Trophoblast cell (in vitro differentiated cells and primary cell): ENCODE data around the gene RBMS1.

Experiments used
- DNase-seq, 2 donors: peaks; one replicate each; pipeline ENCODE4 v3.0.0-alpha.2; 2016
- H2AFZ ChIP-seq: 2 replicates; pipeline ENCODE4 v1.6.1; 2013; ENCODE audit warnings: low read length, moderate library complexity, mild to moderate bottlenecking; ENCODE audit not compliant: insufficient read depth, poor library complexity
- H2AK5ac ChIP-seq: 2 replicates; pipeline ENCODE4 v1.6.1; 2013; ENCODE audit warnings: mild to moderate bottlenecking, low read length
- H2BK120ac ChIP-seq: 2 replicates; pipeline ENCODE4 v1.6.1; 2013; ENCODE audit warnings: low read length, mild to moderate bottlenecking, moderate library complexity; ENCODE audit not compliant: insufficient read depth, poor library complexity
- H2BK12ac ChIP-seq: 2 replicates; pipeline ENCODE4 v1.6.1; 2013; ENCODE audit warnings: mild to moderate bottlenecking, low read length, moderate library complexity
- H2BK5ac ChIP-seq: 2 replicates; pipeline ENCODE4 v1.6.1; 2013; ENCODE audit warnings: low read length, low read depth, moderate library complexity, mild to moderate bottlenecking; ENCODE audit not compliant: poor library complexity
- H3K14ac ChIP-seq: 2 replicates; pipeline ENCODE4 v1.6.1; 2013; ENCODE audit warnings: mild to moderate bottlenecking, low read length
- H3K18ac ChIP-seq: 2 replicates; pipeline ENCODE4 v1.6.1; 2013; ENCODE audit warnings: mild to moderate bottlenecking, low read length
- H3K23ac ChIP-seq: 2 replicates; pipeline ENCODE4 v1.6.1; 2013; ENCODE audit warnings: low read length
- H3K27ac ChIP-seq: 2 replicates; pipeline ENCODE4 v1.5.1; 2013; ENCODE audit warnings: low read depth, mild to moderate bottlenecking, inconsistent platforms, low read length, moderate library complexity
- H3K27me3 ChIP-seq: 2 replicates; pipeline ENCODE4 v1.6.1; 2013; ENCODE audit warnings: inconsistent platforms, mild to moderate bottlenecking, low read length, moderate library complexity; ENCODE audit not compliant: insufficient read depth
- H3K36me3 ChIP-seq, 2 experiments: 1 replicate in 1 of 2; 2 replicates in 1 of 2; pipeline ENCODE4 v1.6.1; 2013; ENCODE audit warnings: low read length in 2 of 2, mild to moderate bottlenecking in 2 of 2, moderate library complexity in 1 of 2; ENCODE audit not compliant: insufficient read depth in 2 of 2, control insufficient read depth in 1 of 2
- H3K4ac ChIP-seq: 2 replicates; pipeline ENCODE4 v1.6.1; 2013; ENCODE audit warnings: low read depth, mild to moderate bottlenecking, low read length, moderate library complexity
- H3K4me1 ChIP-seq, 2 experiments: 1 replicate in 1 of 2; 2 replicates in 1 of 2; pipeline ENCODE4 v1.6.1; 2013; ENCODE audit warnings: low read length in 2 of 2, mild to moderate bottlenecking in 2 of 2, moderate library complexity in 1 of 2; ENCODE audit not compliant: insufficient read depth in 2 of 2, control insufficient read depth in 1 of 2
- H3K4me2 ChIP-seq: 2 replicates; pipeline ENCODE4 v1.6.1; 2013; ENCODE audit warnings: inconsistent platforms, mild to moderate bottlenecking, low read length, moderate library complexity
- H3K4me3 ChIP-seq: 2 replicates; pipeline ENCODE4 v1.5.1; 2013; ENCODE audit warnings: mild to moderate bottlenecking, low read depth, low read length, inconsistent platforms
- H3K79me1 ChIP-seq: one replicate; pipeline ENCODE4 v1.6.1; 2013; ENCODE audit warnings: low read length
- H3K79me2 ChIP-seq: 2 replicates; pipeline ENCODE4 v1.6.1; 2013; ENCODE audit warnings: low read length, mild to moderate bottlenecking; ENCODE audit not compliant: control insufficient read depth, insufficient read depth, poor library complexity
- H3K9ac ChIP-seq: 2 replicates; pipeline ENCODE4 v1.6.1; 2013; ENCODE audit warnings: mild to moderate bottlenecking, low read length
- H3K9me3 ChIP-seq: 2 replicates; pipeline ENCODE4 v1.6.1; 2013; ENCODE audit warnings: low read depth, mild to moderate bottlenecking, control low read depth, inconsistent platforms, low read length; ENCODE audit not compliant: insufficient read depth
- H4K12ac ChIP-seq: 2 replicates; pipeline ENCODE4 v1.6.1; 2013; ENCODE audit warnings: low read depth, mild to moderate bottlenecking, low read length, moderate library complexity
- H4K8ac ChIP-seq: 2 replicates; pipeline ENCODE4 v1.6.1; 2013; ENCODE audit warnings: low read depth, mild to moderate bottlenecking, low read length, moderate library complexity
- H4K91ac ChIP-seq: one replicate; pipeline ENCODE4 v1.6.1; 2013; ENCODE audit warnings: low read depth, mild to moderate bottlenecking, low read length, moderate library complexity
- WGBS: extraction: QIAGEN DNeasy Blood & Tissue Kit; methylation state at CpG from one replicate; pipeline ENCODE4 v1.1.7; 2013; ENCODE audit warnings: missing lambda C conversion rate; ENCODE audit not compliant: insufficient read length, insufficient coverage; ENCODE audit errors: extremely low coverage; 5-methylcytosine and 5-hydroxymethylcytosine counted together

The RBMS1 gene

DNA sequence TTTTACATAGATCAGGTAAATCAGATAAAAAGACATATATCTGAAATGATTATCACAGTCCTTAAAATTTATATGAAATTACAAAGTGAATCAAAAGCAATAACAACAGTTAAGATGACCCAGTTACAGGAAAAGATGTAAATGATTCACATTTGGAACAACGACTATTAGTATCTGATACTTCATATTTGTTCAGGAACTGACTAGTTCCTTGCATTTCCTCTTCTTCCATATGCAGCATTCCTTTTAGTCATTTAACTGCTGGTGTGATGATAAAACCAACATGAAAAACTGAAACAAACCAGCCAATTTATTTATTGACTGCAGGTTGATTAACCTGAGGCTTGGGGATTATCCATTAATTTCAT lies 75.2 kb downstream of the RBMS1 start:
- Histone ChIP-seq H3K27ac (no peak overlapping the region), H3K4me3 (no peak overlapping the region), H3K4me1 (no peaks in the 10 kb centered on the region)

DNA sequence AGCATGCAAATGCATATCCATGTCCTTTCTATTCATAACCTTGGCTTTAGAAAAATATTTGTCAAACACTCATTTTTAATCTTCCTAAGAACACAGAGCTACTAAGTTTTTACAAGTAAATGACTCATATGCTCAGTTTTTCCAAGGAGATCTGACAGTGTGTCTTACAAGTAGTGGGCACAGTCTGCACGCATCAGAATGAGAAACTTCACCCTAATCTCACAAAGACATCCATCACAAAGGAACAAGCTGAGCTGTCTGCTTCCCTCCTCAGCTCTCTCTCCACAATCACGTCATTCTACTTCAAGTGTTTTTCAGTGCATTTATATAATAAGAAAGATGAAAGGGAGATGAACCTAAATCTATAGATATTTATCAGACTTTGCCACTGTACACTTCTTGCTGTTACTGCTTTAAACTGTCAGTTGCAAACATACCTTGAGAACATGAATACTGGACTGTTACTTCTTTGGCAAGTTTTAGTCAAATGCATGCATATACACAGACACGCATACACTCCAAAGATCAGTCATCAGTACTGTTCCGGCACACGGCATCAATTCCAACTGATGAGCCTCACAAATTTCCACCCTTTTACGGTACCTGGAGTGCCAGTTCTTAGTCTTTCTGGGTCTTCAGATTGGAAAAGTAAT lies 75.7 kb downstream of the RBMS1 start:
- no peaks in the 10 kb centered on the region for H3K79me1 ChIP-seq
- H3K79me2 ChIP-seq, result no peaks in the 10 kb centered on the region
- no CpG with 5 or more reads among the region's 6 CpGs for WGBS
- no peak overlapping the region for H3K23ac ChIP-seq
- H3K4ac ChIP-seq, result no peak overlapping the region
- peaks cover 0 to 2% of the 10 kb centered on the region in 2 experiments for H3K36me3 ChIP-seq
- no peak overlapping the region for H3K14ac ChIP-seq
- H4K12ac ChIP-seq, result no peak overlapping the region
- H2BK12ac ChIP-seq, result no peak overlapping the region
- no peak overlapping the region for H3K27ac ChIP-seq
- H3K4me2 ChIP-seq, result no peak overlapping the region
- no peaks in the 10 kb centered on the region for H3K27me3 ChIP-seq
- no peak overlapping the region for H2BK5ac ChIP-seq
- no peak overlapping the region for H3K4me3 ChIP-seq
- no peak overlapping the region for H2AK5ac ChIP-seq
- H3K9me3 ChIP-seq, result no peaks in the 10 kb centered on the region
- H3K9ac ChIP-seq, result no peak overlapping the region
- H4K91ac ChIP-seq, result no peak overlapping the region
- H3K4me1 ChIP-seq, result no peaks in the 10 kb centered on the region
- no peak overlapping the region for H2AFZ ChIP-seq
- no peak overlapping the region for H3K18ac ChIP-seq
- H4K8ac ChIP-seq, result no peak overlapping the region
- DNase-seq, result no peak
- H2BK120ac ChIP-seq, result no peak overlapping the region

More for the DNA sequence above, 75.2 kb downstream of the RBMS1 start:
- no peak overlapping the region for H2BK120ac ChIP-seq
- H3K4ac ChIP-seq, result no peak overlapping the region
- no peak overlapping the region for H3K18ac ChIP-seq
- H3K79me2 ChIP-seq, result no peaks in the 10 kb centered on the region
- no peak overlapping the region for H3K4me2 ChIP-seq
- no peak overlapping the region for H2AFZ ChIP-seq
- peak in 1 of 2 donors; percentile 21 for DNase-seq
- no peak overlapping the region for H3K23ac ChIP-seq
- H4K8ac ChIP-seq, result no peak overlapping the region
- H3K79me1 ChIP-seq, result no peaks in the 10 kb centered on the region
- no peaks in the 10 kb centered on the region for H3K9me3 ChIP-seq
- no peak overlapping the region for H3K9ac ChIP-seq
- WGBS, result no CpG with 5 or more reads among the region's 1 CpG
- H3K36me3 ChIP-seq, result peaks cover 0 to 2% of the 10 kb centered on the region in 2 experiments
- H4K91ac ChIP-seq, result no peak overlapping the region
- H2AK5ac ChIP-seq, result no peak overlapping the region
- no peaks in the 10 kb centered on the region for H3K27me3 ChIP-seq
- H2BK12ac ChIP-seq, result no peak overlapping the region
- H4K12ac ChIP-seq, result no peak overlapping the region
- H2BK5ac ChIP-seq, result no peak overlapping the region
- no peak overlapping the region for H3K14ac ChIP-seq

DNA sequence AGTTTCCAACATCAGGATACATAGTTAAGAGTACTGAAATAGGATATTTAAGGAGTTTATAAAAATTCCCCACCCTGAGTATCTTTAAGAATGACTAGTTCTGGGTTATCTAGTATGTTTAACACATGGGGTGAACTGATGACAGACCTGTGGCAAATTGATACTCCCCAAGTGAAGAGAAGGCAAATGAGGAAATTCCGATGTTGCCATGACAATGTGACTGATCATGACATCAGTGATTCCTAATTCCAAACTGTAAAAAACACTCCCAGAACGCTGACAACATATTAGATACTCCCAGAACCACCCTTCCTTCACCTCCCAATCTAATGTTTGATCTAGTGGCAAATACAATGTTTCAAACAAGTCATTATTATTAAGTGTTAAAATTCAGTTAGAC lies 77.6 kb downstream of the RBMS1 start:
- Histone ChIP-seq H3K18ac (no peak overlapping the region), H3K4me2 (no peak overlapping the region), H2BK5ac (no peak overlapping the region), H3K23ac (no peak overlapping the region), H3K27ac (no peak overlapping the region), H2BK12ac (no peak overlapping the region), H3K4ac (no peak overlapping the region), H2AK5ac (no peak overlapping the region), H2BK120ac (no peak overlapping the region), H3K79me2 (no peaks in the 10 kb centered on the region), H3K4me3 (no peak overlapping the region), H4K12ac (no peak overlapping the region), H3K9ac (no peak overlapping the region), H4K91ac (no peak overlapping the region), H3K4me1 (peaks cover 2 to 3% of the 10 kb centered on the region in 2 experiments), H3K79me1 (no peaks in the 10 kb centered on the region), H3K14ac (no peak overlapping the region), H4K8ac (no peak overlapping the region), H3K27me3 (no peaks in the 10 kb centered on the region), H2AFZ (no peak overlapping the region), H3K36me3 (peaks cover 0 to 2% of the 10 kb centered on the region in 2 experiments), H3K9me3 (no peaks in the 10 kb centered on the region)
- peak in 1 of 2 donors; percentile 18 for DNase-seq
- no CpG with 5 or more reads among the region's 2 CpGs for WGBS

DNA sequence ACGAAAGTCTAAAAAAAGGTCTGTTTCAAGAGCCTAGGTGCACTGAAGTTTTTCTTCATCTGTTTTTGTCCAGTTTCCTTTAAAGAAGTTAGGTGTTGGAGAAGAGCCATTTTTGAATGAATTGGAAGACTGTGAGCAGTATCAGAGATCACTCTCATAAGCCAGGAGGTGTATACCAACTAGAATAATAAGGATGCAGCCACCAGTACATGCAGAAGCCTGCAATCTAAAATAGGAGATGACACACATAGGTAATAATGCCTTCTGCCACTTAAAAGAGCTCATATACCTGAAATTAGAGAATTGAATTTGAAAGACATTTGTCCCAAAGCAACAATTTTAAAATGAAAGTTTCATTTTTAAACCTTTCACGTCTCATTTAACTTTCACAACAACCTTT lies 81.7 kb downstream of the RBMS1 start:
- no peak overlapping the region for H2AK5ac ChIP-seq
- H3K14ac ChIP-seq, result no peak overlapping the region
- H3K4ac ChIP-seq, result no peak overlapping the region
- H3K27me3 ChIP-seq, result no peaks in the 10 kb centered on the region
- H3K79me2 ChIP-seq, result peaks cover 12% of the 10 kb centered on the region
- H2BK120ac ChIP-seq, result no peak overlapping the region
- DNase-seq, result no peak
- no peak overlapping the region for H3K9ac ChIP-seq
- H3K4me1 ChIP-seq, result peaks cover 3 to 4% of the 10 kb centered on the region in 2 experiments
- peaks cover 14% of the 10 kb centered on the region for H3K79me1 ChIP-seq
- no CpG with 5 or more reads among the region's 2 CpGs for WGBS
- no peak overlapping the region for H3K18ac ChIP-seq
- no peak overlapping the region for H3K23ac ChIP-seq
- H3K36me3 ChIP-seq, result no peaks in the 10 kb centered on the region
- no peak overlapping the region for H4K8ac ChIP-seq
- H2AFZ ChIP-seq, result no peak overlapping the region
- no peaks in the 10 kb centered on the region for H3K9me3 ChIP-seq
- H2BK5ac ChIP-seq, result no peak overlapping the region
- no peak overlapping the region for H3K27ac ChIP-seq
- no peak overlapping the region for H4K12ac ChIP-seq
- H3K4me3 ChIP-seq, result no peak overlapping the region
- no peak overlapping the region for H2BK12ac ChIP-seq
- no peak overlapping the region for H4K91ac ChIP-seq
- no peak overlapping the region for H3K4me2 ChIP-seq
